HepG2 (cell line): ENCODE measurements around the gene UPF3A. TPM values are rescaled to one million over a fixed set of nuclear protein-coding genes. Genes with fewer than 3 reads are reported as not detected.

Source experiments
- CREB1 ChIP-seq, 2 experiments: fragments of 450-650 bp in 1 of 2; IDR thresholded peaks; 2 replicates each; pipeline ENCODE4 v1.6.1; 2016 to 2017; ENCODE audit warnings: control low read depth in 1 of 2, mild to moderate bottlenecking in 1 of 2, missing compliant biosample characterization in 1 of 2, missing genetic modification characterization in 1 of 2
- ELF4 ChIP-seq: sonication (generic); formaldehyde crosslinking; IDR thresholded peaks from 2 replicates; pipeline ENCODE4 v1.5.0; 2020; ENCODE audit warnings: missing genetic modification reagents, mild to moderate bottlenecking, moderate library complexity, borderline replicate concordance
- HNRNPLL ChIP-seq: fragments of 200-400 bp; formaldehyde crosslinking; IDR thresholded peaks from 2 replicates; pipeline ENCODE4 v1.6.1; 2017; ENCODE audit warnings: mild to moderate bottlenecking, low read depth, low read length; ENCODE audit not compliant: poor library complexity, severe bottlenecking
- HOXA5 ChIP-seq: sonication (generic); formaldehyde crosslinking; IDR thresholded peaks from 2 replicates; pipeline ENCODE4 v1.4.0; 2020; ENCODE audit warnings: missing genetic modification reagents
- HOXA9 ChIP-seq: sonication (generic); formaldehyde crosslinking; IDR thresholded peaks from 2 replicates; pipeline ENCODE4 v1.8.1; 2022; ENCODE audit warnings: missing genetic modification reagents, mild to moderate bottlenecking, moderate library complexity, borderline replicate concordance
- KMT2A ChIP-seq: sonication (generic); formaldehyde crosslinking; IDR thresholded peaks from 2 replicates; pipeline ENCODE4 v1.4.0; 2020; ENCODE audit warnings: missing genetic modification reagents
- KMT2B ChIP-seq: IDR thresholded peaks from 2 replicates; pipeline ENCODE4 v1.6.1; 2016; ENCODE audit warnings: missing genetic modification reagents, missing compliant biosample characterization
- PAX8 ChIP-seq: sonication (generic); formaldehyde crosslinking; IDR thresholded peaks from 2 replicates; pipeline ENCODE4 v1.8.0; 2022; ENCODE audit warnings: mild to moderate bottlenecking, missing genetic modification reagents, borderline replicate concordance
- PHF20 ChIP-seq: sonication (generic); formaldehyde crosslinking; IDR thresholded peaks from 2 replicates; pipeline ENCODE4 v1.5.0; 2020; ENCODE audit warnings: mild to moderate bottlenecking, missing genetic modification reagents
- PRMT3 ChIP-seq: sonication (generic); formaldehyde crosslinking; IDR thresholded peaks from 2 replicates; pipeline ENCODE4 v1.8.1; 2022; ENCODE audit warnings: low read depth, mild to moderate bottlenecking, moderate library complexity, missing genetic modification reagents, borderline replicate concordance
- REL ChIP-seq: sonication (generic); formaldehyde crosslinking; conservative IDR thresholded peaks from 2 replicates; pipeline ENCODE4 v1.8.0; 2022; ENCODE audit warnings: mild to moderate bottlenecking, missing genetic modification reagents, moderate library complexity
- REXO4 ChIP-seq: sonication (generic); formaldehyde crosslinking; IDR thresholded peaks from 2 replicates; pipeline ENCODE4 v1.8.0; 2022; ENCODE audit warnings: missing genetic modification reagents, mild to moderate bottlenecking, borderline replicate concordance
- SRF ChIP-seq: IDR thresholded peaks from 2 replicates; pipeline ENCODE4 v1.6.1; 2011; ENCODE audit warnings: mild to moderate bottlenecking, low read depth, low read length, moderate library complexity
- SUZ12 ChIP-seq: fragments of 150-350 bp; IDR thresholded peaks from 2 replicates; pipeline ENCODE4 v1.6.1; 2014; ENCODE audit warnings: low read depth, low read length
- SYNCRIP ChIP-seq: fragments of 200-400 bp; formaldehyde crosslinking; IDR thresholded peaks from 2 replicates; pipeline ENCODE4 v1.6.1; 2018; ENCODE audit warnings: mild to moderate bottlenecking, low read depth, low read length; ENCODE audit not compliant: insufficient read depth
- TAF15 ChIP-seq: fragments of 200-400 bp; formaldehyde crosslinking; IDR thresholded peaks from one replicate; pipeline ENCODE4 v1.6.1; 2018; ENCODE audit warnings: mild to moderate bottlenecking, low read depth, low read length; ENCODE audit not compliant: poor library complexity, severe bottlenecking
- TEAD3 ChIP-seq: optimal IDR thresholded peaks from 2 replicates; pipeline ENCODE3; 2016; ENCODE audit warnings: borderline replicate concordance
- ZBTB7B ChIP-seq: sonication (generic); formaldehyde crosslinking; IDR thresholded peaks from 2 replicates; pipeline ENCODE4 v1.4.0; 2020; ENCODE audit warnings: missing genetic modification reagents
- ZFP82 ChIP-seq: sonication (generic); formaldehyde crosslinking; IDR thresholded peaks from 2 replicates; pipeline ENCODE4 v1.5.1; 2020; ENCODE audit warnings: mild to moderate bottlenecking, missing genetic modification reagents, borderline replicate concordance
- ZFX ChIP-seq: sonication (generic); formaldehyde crosslinking; IDR thresholded peaks from 2 replicates; pipeline ENCODE4 v1.4.0; 2020; ENCODE audit warnings: mild to moderate bottlenecking, low read depth, missing genetic modification reagents, moderate library complexity
- ZNF589 ChIP-seq: sonication (generic); formaldehyde crosslinking; conservative IDR thresholded peaks from 2 replicates; pipeline ENCODE4 v1.8.0; 2022; ENCODE audit warnings: mild to moderate bottlenecking, moderate library complexity, missing genetic modification reagents
- polyA plus RNA-seq, 8 experiments: library from polyadenylated mRNA; depleted of rRNA in 3 of 8; stranded (reverse) in 7 of 8; unstranded in 1 of 8; fragments of >200 nt; fragmentation: Illumina TruSeq in 4 of 8; extraction: Trizol in 4 of 8; gene quantifications; 2 replicates each; pipeline versions ENCODE4 v1.2.1 to v1.2.3, GENCODE V29; 2011 to 2016; ENCODE audit warnings: low read depth in 4 of 8, missing spikeins in 1 of 8, mixed read lengths in 1 of 8; ENCODE audit not compliant: insufficient read depth in 1 of 8
- total RNA-seq, 5 experiments: library from RNA; depleted of rRNA; stranded (reverse); fragments of >200 nt; fragmentation: Illumina TruSeq; extraction: Trizol; gene quantifications; 2 replicates each; pipeline ENCODE4 v1.2.3, GENCODE V29; 2016; ENCODE audit warnings: low read depth in 1 of 5
- TF ChIP-seq, protein P1 (sequence below): IDR thresholded peaks from 2 replicates; pipeline ENCODE4 v1.6.1; 2016; ENCODE audit warnings: missing biosample characterization, missing genetic modification reagents, low read depth
- TF ChIP-seq, protein P2 (sequence below): sonication (generic); formaldehyde crosslinking; IDR thresholded peaks from 2 replicates; pipeline ENCODE4 v1.4.0; 2020; ENCODE audit warnings: missing genetic modification reagents, borderline replicate concordance
- TF ChIP-seq, protein P3 (sequence below): sonication (generic); formaldehyde crosslinking; IDR thresholded peaks from 2 replicates; pipeline ENCODE4 v1.9.0; 2021; ENCODE audit warnings: missing genetic modification reagents, borderline replicate concordance

UPF3A gene
- total and polyA plus RNA-seq, 2 of the 13 experiments (the other 11 are each of a cell fraction or from before 2014, with no cell fraction given) = 60.2 to 63.8 TPM

DNA sequence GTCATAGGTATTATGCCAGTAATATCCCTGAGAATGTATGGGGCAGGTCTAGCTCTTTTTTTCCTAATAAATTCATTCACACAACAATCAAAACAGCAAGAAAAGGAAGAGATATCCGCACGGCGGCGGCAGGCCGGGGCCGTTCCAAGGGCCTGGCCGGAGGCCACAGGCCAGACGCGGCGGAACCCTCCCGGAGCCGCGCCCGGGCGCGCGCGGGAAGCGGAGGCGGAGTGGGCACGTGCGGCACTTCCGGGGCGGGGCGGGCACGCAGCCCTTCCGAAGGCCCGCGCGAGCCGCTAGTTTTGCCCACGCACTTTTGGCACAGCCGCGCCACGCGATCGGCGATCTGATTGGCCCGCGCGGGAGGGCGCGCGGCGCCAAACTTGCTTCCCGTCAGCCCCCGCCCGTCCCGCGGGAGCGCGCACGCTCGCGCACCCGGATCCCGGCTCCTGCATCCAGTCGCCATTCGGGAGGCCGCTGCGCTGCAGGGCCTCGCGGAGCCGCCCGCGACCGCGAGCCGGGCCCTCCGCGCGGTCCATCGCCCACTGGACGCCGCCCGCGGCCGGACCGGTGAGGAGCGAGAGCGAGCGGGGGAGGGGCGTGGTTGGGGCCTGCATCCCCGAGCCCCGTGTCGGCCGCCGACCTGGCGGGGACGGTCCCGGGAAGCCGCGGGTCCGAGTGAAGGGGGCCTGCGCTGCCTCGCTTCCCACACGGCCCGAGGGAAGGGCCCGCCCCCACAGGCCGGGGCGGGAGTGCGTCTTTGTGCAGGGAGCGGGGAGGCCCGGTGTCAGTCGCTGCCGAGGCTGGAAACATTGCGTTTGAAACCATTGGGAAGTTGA is 32.9 kb downstream of the UPF3A start, which contains the start of gene CHAMP1 (continued):
- peak; percentile 98 for TF ChIP-seq PRMT3
- no peak for TF ChIP-seq SRF
- TF ChIP-seq PHF20 = peak; percentile 79
- peak; percentile 88 for TF ChIP-seq HOXA9 (CRISPR knock-in tag)
- TF ChIP-seq ZFP82 = peak; percentile 3; the same call in 1 of the 2 replicates
- peak; percentile 98 for TF ChIP-seq ZFX
- peak; percentile 80; the same call in 1 of the 2 replicates for TF ChIP-seq PAX8
- TF ChIP-seq SYNCRIP = no peak
- peak; percentile 77 for TF ChIP-seq KMT2B (CRISPR knock-in tag)
- no peak for TF ChIP-seq ZBTB7B (CRISPR knock-in tag)
- TF ChIP-seq, protein P1, sequence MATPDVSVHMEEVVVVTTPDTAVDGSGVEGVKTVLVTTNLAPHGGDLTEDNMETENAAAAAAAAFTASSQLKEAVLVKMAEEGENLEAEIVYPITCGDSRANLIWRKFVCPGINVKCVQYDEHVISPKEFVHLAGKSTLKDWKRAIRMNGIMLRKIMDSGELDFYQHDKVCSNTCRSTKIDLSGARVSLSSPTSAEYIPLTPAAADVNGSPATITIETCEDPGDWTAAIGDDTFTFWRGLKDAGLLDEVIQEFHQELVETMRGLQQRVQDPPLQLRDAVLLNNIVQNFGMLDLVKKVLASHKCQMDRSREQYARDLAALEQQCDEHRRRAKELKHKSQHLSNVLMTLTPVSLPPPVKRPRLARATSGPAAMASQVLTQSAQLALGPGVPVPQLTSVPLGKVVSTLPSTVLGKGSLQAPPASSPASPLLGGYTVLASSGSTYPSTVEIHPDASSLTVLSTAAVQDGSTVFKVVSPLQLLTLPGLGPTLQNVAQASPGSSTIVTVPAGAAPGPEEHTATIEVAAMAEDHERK (CRISPR knock-in tag) = peak; percentile 85
- peak; percentile 70 for TF ChIP-seq TAF15
- TF ChIP-seq REL = peak; percentile 97; the same call in 1 of the 2 replicates
- TF ChIP-seq REXO4 (CRISPR knock-in tag) = peak; percentile 57; the same call in 1 of the 2 replicates
- TF ChIP-seq, protein P2, sequence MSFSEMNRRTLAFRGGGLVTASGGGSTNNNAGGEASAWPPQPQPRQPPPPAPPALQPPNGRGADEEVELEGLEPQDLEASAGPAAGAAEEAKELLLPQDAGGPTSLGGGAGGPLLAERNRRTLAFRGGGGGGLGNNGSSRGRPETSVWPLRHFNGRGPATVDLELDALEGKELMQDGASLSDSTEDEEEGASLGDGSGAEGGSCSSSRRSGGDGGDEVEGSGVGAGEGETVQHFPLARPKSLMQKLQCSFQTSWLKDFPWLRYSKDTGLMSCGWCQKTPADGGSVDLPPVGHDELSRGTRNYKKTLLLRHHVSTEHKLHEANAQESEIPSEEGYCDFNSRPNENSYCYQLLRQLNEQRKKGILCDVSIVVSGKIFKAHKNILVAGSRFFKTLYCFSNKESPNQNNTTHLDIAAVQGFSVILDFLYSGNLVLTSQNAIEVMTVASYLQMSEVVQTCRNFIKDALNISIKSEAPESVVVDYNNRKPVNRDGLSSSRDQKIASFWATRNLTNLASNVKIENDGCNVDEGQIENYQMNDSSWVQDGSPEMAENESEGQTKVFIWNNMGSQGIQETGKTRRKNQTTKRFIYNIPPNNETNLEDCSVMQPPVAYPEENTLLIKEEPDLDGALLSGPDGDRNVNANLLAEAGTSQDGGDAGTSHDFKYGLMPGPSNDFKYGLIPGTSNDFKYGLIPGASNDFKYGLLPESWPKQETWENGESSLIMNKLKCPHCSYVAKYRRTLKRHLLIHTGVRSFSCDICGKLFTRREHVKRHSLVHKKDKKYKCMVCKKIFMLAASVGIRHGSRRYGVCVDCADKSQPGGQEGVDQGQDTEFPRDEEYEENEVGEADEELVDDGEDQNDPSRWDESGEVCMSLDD = 0 out of 2 replicates have a peak, but pooled peaks have one; percentile 29
- 0 out of 2 replicates have a peak, but pooled peaks have one; percentile 44 for TF ChIP-seq HOXA5 (CRISPR knock-in tag)
- TF ChIP-seq SUZ12 = no peak
- no peak for TF ChIP-seq TEAD3 (CRISPR knock-in tag)
- no peak for TF ChIP-seq ELF4
- peak; percentile 70 for TF ChIP-seq KMT2A (CRISPR knock-in tag)
- TF ChIP-seq, protein P3, sequence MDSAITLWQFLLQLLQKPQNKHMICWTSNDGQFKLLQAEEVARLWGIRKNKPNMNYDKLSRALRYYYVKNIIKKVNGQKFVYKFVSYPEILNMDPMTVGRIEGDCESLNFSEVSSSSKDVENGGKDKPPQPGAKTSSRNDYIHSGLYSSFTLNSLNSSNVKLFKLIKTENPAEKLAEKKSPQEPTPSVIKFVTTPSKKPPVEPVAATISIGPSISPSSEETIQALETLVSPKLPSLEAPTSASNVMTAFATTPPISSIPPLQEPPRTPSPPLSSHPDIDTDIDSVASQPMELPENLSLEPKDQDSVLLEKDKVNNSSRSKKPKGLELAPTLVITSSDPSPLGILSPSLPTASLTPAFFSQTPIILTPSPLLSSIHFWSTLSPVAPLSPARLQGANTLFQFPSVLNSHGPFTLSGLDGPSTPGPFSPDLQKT (CRISPR knock-in tag) = peak; percentile 93; the same call in 1 of the 2 replicates
- peak; percentile 73; the same call in 1 of the 2 replicates for TF ChIP-seq ZNF589 (CRISPR knock-in tag)
- peak; percentile 80 for TF ChIP-seq HNRNPLL
- TF ChIP-seq CREB1 (IDR thresholded peaks at IDR 0.05) = no peak
- no peak for TF ChIP-seq CREB1 (CRISPR knock-in tag; IDR thresholded peaks at IDR 0.05)
